GM12878 (cell line): ENCODE data around the gene PRG3.

Source experiments
- CHD2 ChIP-seq: IDR thresholded peaks from 2 replicates; pipeline ENCODE4 v1.6.1; 2011; ENCODE audit warnings: low read depth, low read length, improper control_type of control experiment, borderline replicate concordance
- CREB1 ChIP-seq: IDR thresholded peaks from 2 replicates; pipeline ENCODE4 v1.6.1; 2012; ENCODE audit warnings: low read depth, mild to moderate bottlenecking, inconsistent platforms
- DPF2 ChIP-seq: fragments of 450-650 bp; IDR thresholded peaks from 2 replicates; pipeline ENCODE4 v1.6.1; 2017; ENCODE audit warnings: mild to moderate bottlenecking
- ESRRA ChIP-seq: IDR thresholded peaks from 2 replicates; pipeline ENCODE4 v1.6.1; 2012; ENCODE audit warnings: mild to moderate bottlenecking, low read length, improper control_type of control experiment
- EZH2 ChIP-seq: IDR thresholded peaks from 2 replicates; pipeline ENCODE4 v1.6.1; 2012; ENCODE audit warnings: low read depth, mild to moderate bottlenecking, control low read depth, inconsistent platforms, low read length, borderline replicate concordance; ENCODE audit not compliant: control insufficient read depth
- HDAC6 ChIP-seq: fragments of 200-600 bp; sonication (generic); IDR thresholded peaks from one replicate; pipeline ENCODE4 v1.8.0; 2017; ENCODE audit warnings: antibody characterized with exemption; ENCODE audit not compliant: unreplicated experiment
- POLR2A ChIP-seq: IDR thresholded peaks from 2 replicates; pipeline ENCODE4 v1.6.1; 2011; ENCODE audit warnings: low read depth, mild to moderate bottlenecking, low read length
- RAD21 ChIP-seq: IDR thresholded peaks from 2 replicates; pipeline ENCODE4 v1.6.1; 2011; ENCODE audit warnings: mild to moderate bottlenecking, low read depth, low read length, moderate library complexity; ENCODE audit not compliant: insufficient read depth
- RCOR1 ChIP-seq: conservative IDR thresholded peaks from 2 replicates; pipeline ENCODE4 v1.6.1; 2012; ENCODE audit warnings: low read depth, low read length, improper control_type of control experiment
- SREBF2 ChIP-seq: IDR thresholded peaks from 2 replicates; pipeline ENCODE4 v1.6.1; 2012; ENCODE audit warnings: mild to moderate bottlenecking, low read length
- ZNF217 ChIP-seq: fragments of 450-650 bp; IDR thresholded peaks from 2 replicates; pipeline ENCODE4 v1.6.1; 2017; ENCODE audit warnings: antibody characterized with exemption, mild to moderate bottlenecking
- TF ChIP-seq, protein P1 (sequence below), 3 experiments: IDR thresholded peaks in 2 of 3; conservative IDR thresholded peaks in 1 of 3; 2 replicates each; pipeline ENCODE4 v1.5.1; 2011; ENCODE audit warnings: low read depth in 3 of 3, low read length in 3 of 3, mild to moderate bottlenecking in 3 of 3, control low read depth in 2 of 3, moderate library complexity in 2 of 3, inconsistent platforms in 1 of 3, mixed read lengths in 1 of 3; ENCODE audit not compliant: control insufficient read depth in 2 of 3, insufficient read depth in 1 of 3; ENCODE audit errors: extremely low read depth in 1 of 3
- TF ChIP-seq, protein P2 (sequence below): fragments of 450-650 bp; IDR thresholded peaks from 2 replicates; pipeline ENCODE4 v1.6.1; 2016; ENCODE audit warnings: mild to moderate bottlenecking

DNA sequence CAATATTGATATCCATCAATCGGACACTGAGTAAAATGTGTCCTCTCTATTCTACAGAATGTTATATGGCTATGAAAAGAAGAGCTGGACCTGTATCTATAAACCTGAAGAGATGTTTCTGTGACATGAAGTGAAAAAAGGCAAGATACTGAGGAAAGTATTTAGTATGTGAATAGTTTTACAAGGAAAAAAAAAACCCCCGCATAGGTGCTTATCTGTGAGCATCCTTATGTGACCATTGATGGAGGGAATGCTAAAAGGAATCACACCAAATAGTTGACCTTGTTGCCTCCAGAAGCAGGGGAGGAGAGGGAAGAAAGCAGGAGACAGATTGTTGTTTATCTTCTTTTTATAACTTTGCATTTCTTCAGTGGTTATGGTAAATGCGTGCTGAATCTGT lies 10.2 kb upstream of the PRG3 start:
- TF ChIP-seq CHD2 (no peak), HDAC6 (no peak), RAD21 (no peak), ZNF217 (no peak), RCOR1 (no peak), POLR2A (no peak), SREBF2 (no peak), ESRRA (no peak), CREB1 (no peak), EZH2 (no peak), DPF2 (no peak)
- TF ChIP-seq, protein P1, sequence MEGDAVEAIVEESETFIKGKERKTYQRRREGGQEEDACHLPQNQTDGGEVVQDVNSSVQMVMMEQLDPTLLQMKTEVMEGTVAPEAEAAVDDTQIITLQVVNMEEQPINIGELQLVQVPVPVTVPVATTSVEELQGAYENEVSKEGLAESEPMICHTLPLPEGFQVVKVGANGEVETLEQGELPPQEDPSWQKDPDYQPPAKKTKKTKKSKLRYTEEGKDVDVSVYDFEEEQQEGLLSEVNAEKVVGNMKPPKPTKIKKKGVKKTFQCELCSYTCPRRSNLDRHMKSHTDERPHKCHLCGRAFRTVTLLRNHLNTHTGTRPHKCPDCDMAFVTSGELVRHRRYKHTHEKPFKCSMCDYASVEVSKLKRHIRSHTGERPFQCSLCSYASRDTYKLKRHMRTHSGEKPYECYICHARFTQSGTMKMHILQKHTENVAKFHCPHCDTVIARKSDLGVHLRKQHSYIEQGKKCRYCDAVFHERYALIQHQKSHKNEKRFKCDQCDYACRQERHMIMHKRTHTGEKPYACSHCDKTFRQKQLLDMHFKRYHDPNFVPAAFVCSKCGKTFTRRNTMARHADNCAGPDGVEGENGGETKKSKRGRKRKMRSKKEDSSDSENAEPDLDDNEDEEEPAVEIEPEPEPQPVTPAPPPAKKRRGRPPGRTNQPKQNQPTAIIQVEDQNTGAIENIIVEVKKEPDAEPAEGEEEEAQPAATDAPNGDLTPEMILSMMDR (IDR thresholded peaks at IDR 0.05 in 2 of 3, conservative IDR thresholded peaks at IDR 0.05 in 1 of 3; ENCODE audit: control insufficient read depth in 2 of 3, extremely low read depth in 1 of 3, insufficient read depth in 1 of 3, low read depth in 3 of 3, low read length in 3 of 3) = no peak
- TF ChIP-seq, protein P2, sequence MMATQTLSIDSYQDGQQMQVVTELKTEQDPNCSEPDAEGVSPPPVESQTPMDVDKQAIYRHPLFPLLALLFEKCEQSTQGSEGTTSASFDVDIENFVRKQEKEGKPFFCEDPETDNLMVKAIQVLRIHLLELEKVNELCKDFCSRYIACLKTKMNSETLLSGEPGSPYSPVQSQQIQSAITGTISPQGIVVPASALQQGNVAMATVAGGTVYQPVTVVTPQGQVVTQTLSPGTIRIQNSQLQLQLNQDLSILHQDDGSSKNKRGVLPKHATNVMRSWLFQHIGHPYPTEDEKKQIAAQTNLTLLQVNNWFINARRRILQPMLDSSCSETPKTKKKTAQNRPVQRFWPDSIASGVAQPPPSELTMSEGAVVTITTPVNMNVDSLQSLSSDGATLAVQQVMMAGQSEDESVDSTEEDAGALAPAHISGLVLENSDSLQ = no peak
